Measurements from ENCODE around the gene IL18RAP.

The IL18RAP gene, protein sequence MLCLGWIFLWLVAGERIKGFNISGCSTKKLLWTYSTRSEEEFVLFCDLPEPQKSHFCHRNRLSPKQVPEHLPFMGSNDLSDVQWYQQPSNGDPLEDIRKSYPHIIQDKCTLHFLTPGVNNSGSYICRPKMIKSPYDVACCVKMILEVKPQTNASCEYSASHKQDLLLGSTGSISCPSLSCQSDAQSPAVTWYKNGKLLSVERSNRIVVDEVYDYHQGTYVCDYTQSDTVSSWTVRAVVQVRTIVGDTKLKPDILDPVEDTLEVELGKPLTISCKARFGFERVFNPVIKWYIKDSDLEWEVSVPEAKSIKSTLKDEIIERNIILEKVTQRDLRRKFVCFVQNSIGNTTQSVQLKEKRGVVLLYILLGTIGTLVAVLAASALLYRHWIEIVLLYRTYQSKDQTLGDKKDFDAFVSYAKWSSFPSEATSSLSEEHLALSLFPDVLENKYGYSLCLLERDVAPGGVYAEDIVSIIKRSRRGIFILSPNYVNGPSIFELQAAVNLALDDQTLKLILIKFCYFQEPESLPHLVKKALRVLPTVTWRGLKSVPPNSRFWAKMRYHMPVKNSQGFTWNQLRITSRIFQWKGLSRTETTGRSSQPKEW

GRCh38 chr2:102422910-102423309 is at the start of gene IL18RAP:
IL18RAP (plus strand) TSS chr2:102423160; CDS start chr2:102423278, 118 bp downstream.
- DNase-seq, result no peak

GRCh38 chr2:102376052-102376591 is 46.8 kb upstream of the IL18RAP start:
- DNase-seq, result no peak

GRCh38 chr2:102383722-102384121 is 39.2 kb upstream of the IL18RAP start:
- no peak for DNase-seq

DNA sequence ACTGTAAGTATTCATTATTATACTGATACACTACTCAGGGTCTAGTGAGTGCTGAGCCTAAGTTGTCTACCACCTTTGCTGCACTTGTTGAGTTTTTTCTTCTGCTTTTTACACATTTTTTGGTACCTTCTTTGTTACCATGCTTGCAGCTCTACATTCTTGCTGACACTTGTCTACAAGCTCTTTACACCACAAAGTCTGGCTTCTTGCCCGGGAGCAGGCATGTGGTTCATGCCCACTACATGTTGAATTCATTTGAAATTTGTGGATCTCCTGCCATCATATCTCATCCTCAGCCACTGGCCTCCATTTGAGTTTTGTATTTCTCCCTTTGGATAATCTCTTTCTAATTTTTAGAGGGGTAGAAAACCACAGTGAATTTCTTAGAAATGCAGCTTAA is 37.4 kb upstream of the IL18RAP start:
- no peak for DNase-seq

DNA sequence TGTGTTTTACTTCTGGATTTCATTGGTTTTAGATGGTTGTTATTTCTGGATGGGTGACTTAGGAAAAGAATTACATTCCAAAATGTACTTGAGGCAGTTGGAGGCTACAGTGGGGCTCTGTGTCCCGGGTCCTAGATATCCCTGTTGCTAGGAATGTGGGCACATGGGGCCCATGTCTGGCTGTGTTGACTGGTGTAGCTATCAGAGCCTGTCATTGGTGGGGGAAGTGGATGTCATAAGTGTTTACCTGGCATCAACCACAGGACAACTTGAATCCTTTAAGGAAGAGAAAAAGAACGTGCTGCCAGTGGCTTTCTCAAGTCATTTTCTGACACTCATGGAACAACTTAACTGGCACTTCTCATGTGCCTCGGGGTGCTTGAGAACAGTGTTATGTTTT is 37.0 kb upstream of the IL18RAP start:
- DNase-seq, result no peak

DNA sequence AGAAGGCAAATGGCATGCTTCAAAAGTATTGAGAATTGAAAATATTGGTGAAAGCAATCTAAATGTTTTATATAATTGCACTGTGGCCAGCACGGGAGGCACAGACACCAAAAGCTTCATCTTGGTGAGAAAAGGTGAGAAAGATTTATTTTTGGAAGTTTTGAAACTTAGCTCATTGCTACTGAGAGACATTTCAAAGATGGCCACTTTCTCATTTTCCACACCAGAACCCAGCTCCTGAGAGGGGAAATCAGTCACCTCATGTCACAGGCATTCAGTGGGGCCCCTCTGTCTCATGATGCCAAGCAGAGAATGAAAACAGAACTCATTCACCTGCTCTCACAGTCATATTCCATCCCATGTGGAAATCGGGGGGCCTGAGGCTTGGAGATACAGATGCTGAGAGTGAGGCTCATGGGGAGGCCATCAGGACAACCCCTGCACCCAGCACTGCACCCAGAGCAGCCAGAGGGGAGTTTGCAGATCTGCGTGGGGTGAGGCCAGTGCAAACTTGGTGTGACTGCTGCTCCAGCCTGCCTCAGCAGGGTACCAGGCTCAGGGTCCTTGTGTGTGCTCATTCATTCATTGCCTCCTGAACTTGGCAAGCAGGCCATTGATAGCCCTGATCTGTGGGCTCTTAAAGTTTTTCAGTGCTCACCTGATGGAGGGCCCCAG is 36.0 kb upstream of the IL18RAP start:
- DNase-seq, result no peak

DNA sequence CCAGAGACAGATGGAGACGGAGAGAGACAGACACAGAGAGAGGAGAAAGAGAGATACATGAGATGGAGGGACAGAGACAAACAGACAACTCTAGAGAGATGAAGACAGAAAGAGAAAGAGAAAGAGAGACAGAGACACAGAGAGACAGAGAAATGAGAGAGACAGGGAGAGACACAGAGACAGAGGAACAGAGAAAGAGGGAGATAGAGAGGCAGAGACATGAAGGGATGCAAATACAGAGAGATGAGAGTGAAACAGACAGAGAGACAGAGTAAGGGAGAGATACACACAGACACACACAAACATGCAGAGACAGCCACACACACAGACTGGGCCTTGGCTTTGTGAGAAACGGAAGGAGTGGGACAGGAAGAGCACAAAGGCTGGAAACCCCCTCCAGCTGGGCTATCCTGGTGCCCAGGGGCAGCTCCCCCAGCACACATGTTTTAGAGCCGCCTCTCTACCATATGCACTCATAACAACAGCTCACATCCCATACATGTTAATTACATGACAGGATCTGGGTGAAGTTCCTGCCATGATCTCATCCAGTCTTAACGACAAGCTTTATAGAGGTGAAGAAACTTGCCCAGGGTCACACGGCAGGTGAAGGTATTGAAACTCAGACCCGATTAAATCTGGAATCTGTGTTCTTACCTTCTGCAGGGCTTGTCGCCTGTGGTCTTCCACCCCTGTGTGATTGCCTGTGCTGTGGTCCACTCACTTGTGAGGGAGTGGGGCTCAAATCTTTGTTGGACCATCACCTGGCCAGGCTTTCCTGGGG is 35.0 kb upstream of the IL18RAP start:
- no peak for DNase-seq

DNA sequence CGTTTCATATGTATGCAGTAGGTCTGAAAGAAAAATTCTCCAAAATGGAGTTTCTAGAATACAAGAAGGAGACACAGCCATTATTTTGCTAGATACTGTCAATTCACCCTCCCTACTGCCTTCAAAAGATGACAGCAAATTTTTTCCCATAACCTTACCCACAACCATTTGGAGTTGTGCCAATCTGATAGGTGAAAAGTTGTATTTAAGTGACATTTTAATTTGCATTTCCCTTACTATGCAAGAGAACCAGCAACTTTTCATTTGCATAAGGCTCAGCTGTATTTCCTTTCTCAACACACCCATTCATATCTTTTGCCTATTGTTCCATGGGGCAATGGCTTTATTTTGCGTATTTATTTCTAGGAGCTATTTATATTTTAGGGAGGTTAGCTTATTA is 31.4 kb upstream of the IL18RAP start:
- DNase-seq, result no peak

DNA sequence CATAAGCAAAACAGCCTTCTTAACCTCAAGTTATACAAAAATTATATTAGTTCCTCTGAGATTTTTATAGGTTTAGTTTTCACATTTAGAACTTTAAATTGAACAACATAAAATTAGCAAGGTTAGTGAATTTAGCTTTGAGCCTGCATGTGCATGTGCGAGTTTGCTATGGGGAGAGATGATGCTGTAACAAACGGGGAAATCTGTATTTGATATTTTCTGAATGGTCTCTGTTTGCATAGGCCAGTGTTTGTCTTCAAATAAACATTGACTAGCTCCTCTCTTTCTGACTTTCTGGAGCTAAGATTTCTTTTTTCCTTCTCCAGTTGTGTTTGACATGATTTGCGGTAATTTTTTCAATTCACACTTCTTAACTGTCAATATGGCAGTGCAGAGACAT is 30.9 kb upstream of the IL18RAP start:
- no peak for DNase-seq

- DNase-seq, result no peak
These were observed 30.0 kb upstream of the IL18RAP start for GRCh38 chr2:102392942-102393341.

- no peak for DNase-seq
These were observed 26.9 kb upstream of the IL18RAP start for GRCh38 chr2:102396012-102396411.

GRCh38 chr2:102397209-102397608 is 25.8 kb upstream of the IL18RAP start:
- DNase-seq, result no peak

DNA sequence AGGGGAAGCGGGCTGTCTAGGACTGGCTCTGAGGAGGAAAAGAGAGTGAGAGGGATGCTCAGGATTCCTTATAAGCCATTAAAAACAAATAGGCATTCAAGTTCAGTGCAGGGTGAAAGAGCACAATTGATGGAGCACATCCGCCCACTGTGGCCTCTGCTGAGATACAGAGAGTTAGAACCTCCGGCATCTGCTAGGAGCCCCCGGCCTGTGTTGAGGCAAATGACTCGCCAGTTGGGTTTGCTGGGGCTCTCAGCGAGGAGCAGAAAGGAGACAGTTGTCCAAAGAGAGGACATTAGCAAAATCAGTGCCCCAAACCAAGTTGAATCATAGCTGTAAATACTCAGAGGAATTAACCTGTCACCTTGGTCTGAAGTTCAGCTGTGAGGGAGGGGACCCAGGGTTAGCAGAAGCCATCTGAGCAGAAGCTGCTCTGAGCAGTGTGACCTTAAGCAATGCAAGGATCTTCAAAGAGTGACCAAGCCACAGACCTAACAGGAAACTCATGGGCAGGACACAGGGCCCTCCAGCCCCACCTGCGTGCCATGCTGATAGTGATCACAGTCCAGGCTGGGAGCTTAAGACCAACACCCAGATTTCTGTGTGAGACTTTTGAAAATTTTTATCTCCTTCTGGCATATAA is 23.3 kb upstream of the IL18RAP start:
- no peak for DNase-seq

DNA sequence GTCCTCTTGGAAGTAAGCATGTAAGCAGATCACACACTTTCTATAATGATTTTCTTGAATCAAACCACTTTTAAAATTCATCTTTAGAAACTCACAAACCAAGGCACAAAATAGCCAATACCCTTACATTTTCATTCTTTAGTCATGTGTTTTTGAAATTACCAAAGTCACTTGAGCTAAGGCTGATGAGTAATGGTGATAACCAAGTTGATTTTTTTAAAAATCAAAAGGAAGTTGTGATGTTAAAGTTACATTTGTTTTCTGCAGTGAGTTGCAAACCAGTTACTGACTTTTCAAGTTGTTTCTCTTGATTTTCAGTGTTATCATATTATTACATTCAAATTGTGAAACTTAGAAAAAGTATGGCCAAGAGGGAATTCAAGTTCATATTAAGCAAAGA is 21.5 kb upstream of the IL18RAP start:
- no peak for DNase-seq

- no peak for DNase-seq
These were observed 21.1 kb upstream of the IL18RAP start for GRCh38 chr2:102401865-102402264.

DNA sequence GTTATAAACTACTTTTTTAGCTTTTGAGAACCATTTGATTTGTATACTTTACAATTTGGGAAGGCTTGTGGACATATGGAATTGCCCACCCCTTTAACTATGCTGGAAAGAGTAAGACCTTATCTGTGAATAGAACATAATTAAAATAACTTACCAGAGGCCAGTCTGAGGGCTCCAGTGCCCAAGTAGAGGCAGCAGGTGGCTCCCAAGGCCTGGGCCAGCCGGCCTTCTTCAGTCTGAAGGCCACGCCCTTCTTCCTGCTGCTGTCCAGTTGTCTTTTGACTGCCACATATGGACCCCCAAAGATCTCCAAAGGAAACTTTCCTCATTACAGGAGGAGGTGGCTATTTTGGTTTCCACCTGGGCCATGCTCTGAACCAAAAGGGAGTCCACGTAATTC is 12.0 kb upstream of the IL18RAP start:
- no peak for DNase-seq

- DNase-seq, result no peak
These were observed 10.8 kb upstream of the IL18RAP start for GRCh38 chr2:102412199-102412598.

GRCh38 chr2:102417946-102418345 is 5.0 kb upstream of the IL18RAP start:
- DNase-seq, result no peak

DNA sequence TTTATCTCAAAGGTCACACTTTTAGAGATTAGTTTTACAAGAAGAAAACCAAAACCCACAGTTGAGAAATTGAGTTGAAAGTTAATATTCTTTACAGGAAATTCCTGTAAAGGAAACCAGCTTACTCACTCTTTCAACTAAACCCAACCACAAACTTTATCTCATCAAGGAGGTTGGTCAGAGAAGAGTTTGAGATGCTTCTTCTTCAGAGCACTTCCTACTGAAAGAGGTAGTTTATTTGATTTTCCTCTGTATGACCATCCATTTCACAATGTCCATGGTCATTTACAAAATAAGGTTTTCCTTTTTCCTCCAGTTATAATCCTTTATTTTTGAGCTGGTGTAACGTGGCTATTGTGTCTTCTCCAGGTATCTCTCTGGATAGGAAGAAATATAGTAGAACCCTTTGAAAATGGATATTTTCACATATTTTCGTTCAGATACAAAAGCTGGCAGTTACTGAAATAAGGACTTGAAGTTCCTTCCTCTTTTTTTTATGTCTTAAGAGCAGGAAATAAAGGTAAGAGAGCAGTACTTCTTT is 4.5 kb upstream of the IL18RAP start:
- DNase-seq, result no peak

DNA sequence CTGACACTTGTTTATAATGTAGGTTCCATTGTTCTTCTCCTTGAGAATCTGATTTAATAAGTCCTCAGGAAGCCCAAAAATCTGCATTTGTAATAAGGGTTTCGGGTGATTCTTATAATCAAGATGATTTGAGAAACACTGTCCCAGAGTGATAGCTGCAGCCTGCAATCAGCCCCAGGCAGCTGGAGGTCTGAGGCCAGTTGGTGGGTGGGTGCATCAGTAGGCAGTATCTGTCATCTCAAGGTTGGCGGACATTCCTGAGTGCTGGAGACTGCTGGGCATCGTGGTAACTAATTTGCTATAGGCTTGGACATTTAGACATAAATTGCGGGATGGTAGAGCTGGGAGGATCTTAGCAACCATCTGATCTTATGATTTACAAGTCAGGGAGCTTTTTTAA is 2.7 kb upstream of the IL18RAP start:
- DNase-seq, result no peak

GRCh38 chr2:102421890-102422759 is 835 bp upstream of the IL18RAP start:
- DNase-seq, result no peak

Data from NCI-H446 (cell line).